Stimulated activated CD8-positive, alpha-beta memory T cell treated with anti-CD3 and anti-CD28 coated beads, Interleukin-7, amount 100 ng/mL, for 48 hours (primary cell): ENCODE results near the gene ZBTB44.
"Not testable (repeated sequence)": the region's sequence is repeated elsewhere in the genome, so short reads cannot be mapped to it uniquely, and the experiment has no call there.

Experiments used
- DNase-seq, 2 donors: peaks; one replicate each; pipeline ENCODE4 v3.0.0-alpha.2; 2020; ENCODE audit warnings: low read depth in 1 of 2; ENCODE audit errors: extremely low read depth in 1 of 2

The ZBTB44 gene

DNA sequence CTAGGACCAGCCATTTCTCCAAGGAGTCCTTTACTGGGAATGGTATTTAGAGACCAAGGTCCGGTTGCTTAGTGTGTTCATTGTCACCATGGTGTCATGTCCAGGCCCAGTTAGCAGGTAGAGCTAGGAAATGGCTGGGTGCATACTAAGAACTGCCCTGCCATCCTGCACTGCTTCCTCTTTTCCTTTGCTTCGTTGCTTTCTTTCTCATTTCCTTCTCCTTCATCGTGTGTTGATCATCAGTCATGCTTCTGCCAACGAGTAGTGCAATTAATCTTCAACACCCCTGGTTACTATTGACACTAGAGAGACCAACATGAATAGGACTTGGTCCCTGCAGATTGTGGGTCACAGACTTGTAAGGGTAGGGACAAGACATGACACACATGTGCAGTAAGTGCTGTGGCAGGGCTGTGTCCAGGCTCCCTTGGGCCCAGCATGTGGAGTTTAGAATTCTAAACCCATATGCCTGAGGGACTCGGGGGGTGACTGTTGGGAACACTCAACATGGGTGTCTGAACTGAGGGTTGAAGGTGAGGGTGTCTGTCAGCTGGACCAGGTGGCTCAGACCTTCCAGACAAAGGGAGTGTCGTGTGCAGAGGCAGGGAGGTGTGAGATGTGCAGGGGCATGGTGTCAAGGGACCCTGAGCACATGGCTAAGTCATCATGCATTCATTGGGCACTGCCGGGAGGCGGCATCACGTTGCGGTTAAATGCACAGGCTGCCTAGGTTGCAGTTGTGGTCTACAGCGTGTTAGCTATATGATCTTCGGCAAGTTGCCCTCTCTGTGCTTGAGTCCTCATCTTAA is 112.5 kb downstream of the ZBTB44 start:
- DNase-seq, result no peak

DNA sequence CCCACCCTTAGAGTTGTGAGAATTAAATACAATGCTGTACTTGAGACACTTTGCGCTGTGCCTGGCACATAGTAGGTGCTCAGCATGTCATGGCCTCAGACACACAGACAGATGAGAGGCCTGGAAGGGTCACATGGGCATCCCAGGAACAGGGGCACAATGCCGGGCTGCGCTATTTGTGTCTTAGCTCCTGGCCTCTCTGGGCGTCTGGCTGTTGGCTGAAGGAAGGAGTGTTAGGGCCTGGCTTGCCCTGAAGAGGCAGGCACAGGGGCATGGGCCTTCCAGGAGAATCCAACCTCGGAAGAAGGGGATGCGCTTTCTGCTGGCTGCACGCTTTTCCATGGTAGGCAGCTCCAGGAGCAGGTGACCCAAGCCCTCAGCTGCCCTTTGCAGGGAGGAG is 113.7 kb downstream of the ZBTB44 start:
- DNase-seq, result no peak

DNA sequence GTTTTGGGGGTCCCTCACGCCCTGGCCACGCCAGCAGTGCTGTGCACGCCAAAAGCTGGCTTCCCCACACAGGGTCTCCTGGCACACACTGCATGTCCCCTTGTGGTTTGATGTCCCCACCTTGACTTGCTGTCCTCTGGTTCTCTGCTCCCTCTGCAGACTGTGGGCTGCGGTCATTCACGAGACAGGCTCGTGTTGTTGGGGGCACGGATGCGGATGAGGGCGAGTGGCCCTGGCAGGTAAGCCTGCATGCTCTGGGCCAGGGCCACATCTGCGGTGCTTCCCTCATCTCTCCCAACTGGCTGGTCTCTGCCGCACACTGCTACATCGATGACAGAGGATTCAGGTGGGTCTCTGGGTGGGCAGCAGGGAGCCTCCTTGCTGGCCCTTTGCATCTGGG is 114.9 kb downstream of the ZBTB44 start:
- DNase-seq, result no peak

DNA sequence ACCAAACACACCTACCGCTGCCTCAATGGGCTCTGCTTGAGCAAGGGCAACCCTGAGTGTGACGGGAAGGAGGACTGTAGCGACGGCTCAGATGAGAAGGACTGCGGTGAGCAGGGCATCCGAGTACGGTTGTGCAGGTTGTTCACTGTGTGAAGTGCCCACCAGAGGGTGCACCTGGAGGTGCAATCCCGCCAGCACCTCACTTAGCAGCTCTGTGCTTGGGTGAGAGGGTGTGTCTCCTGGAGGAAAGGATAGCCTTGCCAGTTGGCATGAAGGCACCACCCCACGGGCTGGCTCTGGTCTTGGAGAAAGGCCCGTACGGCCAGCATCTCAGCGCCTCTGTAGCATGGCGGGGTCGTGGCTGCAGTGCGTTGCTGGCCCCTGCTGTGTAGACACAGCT is 115.8 kb downstream of the ZBTB44 start:
- DNase-seq, result no peak

DNA sequence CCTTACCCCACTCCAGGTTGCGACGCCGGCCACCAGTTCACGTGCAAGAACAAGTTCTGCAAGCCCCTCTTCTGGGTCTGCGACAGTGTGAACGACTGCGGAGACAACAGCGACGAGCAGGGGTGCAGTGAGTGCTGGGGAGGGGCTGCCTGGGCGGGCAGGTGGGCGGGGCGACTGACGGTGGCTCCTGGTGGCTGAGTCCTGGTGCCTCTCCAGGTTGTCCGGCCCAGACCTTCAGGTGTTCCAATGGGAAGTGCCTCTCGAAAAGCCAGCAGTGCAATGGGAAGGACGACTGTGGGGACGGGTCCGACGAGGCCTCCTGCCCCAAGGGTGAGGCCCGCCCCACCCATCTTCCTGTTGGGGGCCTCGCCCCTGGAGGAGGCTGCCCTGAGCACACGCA is 116.4 kb downstream of the ZBTB44 start:
- no peak for DNase-seq

DNA sequence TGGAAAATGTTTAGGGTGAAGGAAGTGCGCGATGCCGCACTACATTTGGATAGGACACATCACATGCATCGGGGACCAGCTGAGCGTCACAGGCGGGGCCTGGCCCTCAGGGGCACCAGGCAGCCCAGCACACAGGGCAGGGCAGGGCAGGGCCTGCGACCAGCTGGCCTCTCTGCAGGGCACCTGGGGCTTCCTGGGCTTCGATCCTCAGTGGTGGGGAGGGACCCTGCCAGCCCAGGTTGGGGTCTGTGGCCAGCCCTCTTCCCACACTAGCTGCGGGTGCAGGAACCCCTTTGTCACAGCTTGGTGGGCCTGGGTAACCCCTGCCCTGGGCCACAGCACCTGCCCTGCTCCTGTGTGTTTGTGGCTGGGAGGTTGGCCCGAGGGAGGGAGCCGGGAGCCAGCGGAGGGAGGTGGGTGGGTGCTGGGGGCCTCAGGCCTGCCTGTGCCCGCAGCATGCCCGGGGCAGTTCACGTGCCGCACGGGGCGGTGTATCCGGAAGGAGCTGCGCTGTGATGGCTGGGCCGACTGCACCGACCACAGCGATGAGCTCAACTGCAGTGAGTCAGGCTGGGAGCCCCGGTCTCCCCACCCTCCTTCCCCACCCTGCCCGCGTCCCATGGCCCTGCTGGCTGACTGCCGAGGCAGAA is 117.2 kb downstream of the ZBTB44 start:
- DNase-seq, result no peak

DNA sequence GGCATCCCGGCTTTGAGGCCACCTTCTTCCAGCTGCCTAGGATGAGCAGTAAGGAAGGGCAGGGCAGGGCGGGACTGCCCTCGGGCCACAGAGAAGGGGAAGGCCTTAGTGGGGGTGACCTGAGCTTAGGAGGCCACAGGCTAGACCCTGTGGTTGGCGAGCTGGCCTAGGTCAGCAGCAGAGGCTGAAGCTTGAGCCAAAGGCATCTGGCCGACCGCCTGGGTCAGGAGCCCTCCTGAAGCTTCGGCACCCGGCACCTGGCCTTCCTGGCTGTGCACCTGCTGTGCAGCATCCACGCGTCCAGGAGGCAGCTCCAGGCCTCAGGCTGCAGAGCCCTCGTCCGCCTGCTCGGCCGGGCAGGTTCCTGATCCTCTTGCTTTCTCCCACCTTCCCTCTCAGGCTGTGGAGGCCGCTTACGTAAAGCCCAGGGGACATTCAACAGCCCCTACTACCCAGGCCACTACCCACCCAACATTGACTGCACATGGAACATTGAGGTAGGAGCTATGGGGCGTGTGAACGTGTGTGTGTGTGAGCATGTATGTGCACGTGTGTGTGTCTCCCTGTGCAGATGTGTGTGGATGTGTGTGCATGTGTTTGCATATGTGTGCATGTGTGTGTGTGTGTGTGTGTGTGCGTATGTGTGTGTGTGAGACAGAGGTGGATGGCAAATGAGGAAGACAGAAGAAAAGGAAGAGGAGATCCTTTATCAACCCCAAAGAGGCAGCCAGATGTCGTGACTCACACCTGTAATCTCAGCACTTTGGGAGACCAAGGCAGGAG is 120.3 kb downstream of the ZBTB44 start:
- DNase-seq, result no peak

DNA sequence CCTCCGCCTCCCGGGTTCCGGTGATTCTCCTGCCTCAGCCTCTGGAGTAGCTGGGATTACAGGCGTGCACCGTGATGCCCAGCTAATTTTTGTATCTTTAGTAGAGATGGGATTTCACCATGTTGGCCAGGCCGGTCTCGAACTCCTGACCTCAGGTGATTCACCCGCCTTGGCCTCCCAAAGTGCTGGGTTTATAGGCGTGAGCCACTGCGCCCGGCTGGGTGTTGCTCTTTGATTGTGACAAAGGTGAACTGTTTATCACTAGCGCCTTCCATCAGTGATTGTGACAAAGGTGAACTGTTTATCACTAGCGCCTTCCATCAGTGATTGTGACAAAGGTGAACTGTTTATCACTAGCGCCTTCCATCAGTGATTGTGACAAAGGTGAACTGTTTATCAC is 121.2 kb downstream of the ZBTB44 start:
- not testable (repeated sequence) for DNase-seq

DNA sequence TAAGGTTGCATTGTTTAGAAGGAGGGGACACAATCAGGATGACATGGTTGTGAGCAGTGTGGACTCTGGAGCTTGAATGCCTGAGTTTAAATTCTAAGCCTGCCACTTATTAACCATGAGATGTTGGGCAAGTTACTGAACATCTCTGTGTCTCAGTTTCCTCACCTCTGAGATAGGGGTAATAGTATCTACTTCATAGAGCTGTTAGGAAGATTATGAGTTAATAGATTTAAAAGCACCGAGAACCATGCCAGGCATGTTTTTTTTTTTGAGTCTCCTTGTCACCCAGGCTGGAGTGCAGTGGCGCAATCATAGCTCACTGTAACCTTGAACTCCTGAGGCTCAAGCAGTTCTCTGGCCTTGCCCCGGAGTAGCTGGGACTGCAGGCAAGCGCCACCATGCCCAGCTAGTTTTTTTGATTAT is 121.9 kb downstream of the ZBTB44 start:
- DNase-seq, result no peak

DNA sequence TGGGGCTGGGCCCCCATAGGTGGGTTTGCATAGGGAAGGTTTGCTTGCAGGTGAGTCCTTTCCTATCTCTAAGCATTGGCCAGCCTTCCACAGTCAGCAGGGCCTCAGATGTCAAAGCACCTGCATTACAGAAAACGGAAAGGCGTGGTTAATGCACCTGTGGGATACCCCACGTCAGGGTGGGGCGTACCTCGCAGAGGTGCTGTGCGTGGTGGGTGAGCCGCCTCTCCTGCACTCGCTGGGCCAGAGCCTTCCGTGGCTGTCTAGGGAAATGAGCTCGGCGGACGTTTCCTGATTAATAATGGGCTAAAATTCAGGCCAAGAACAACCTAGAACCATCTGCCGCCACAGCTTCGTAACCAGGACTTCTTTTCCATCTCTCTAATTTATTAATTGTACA is 122.8 kb downstream of the ZBTB44 start:
- DNase-seq, result no peak

DNA sequence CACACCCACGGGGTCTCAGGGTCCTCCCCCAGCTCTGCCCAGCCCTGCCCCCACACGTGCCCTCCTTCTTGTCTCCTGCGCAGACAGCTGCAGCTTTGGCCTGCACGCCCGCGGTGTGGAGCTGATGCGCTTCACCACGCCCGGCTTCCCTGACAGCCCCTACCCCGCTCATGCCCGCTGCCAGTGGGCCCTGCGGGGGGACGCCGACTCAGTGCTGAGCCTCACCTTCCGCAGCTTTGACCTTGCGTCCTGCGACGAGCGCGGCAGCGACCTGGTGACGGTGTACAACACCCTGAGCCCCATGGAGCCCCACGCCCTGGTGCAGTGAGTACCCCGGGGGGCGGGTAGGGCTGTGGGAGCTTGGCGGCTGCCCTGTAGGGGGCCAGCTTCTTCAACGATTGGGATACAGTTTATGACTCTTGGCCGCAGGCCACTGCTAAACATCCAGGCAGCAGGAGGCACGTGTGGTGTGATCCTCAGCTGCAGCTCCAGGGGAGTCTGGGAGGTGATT is 124.3 kb downstream of the ZBTB44 start:
- no peak for DNase-seq

DNA sequence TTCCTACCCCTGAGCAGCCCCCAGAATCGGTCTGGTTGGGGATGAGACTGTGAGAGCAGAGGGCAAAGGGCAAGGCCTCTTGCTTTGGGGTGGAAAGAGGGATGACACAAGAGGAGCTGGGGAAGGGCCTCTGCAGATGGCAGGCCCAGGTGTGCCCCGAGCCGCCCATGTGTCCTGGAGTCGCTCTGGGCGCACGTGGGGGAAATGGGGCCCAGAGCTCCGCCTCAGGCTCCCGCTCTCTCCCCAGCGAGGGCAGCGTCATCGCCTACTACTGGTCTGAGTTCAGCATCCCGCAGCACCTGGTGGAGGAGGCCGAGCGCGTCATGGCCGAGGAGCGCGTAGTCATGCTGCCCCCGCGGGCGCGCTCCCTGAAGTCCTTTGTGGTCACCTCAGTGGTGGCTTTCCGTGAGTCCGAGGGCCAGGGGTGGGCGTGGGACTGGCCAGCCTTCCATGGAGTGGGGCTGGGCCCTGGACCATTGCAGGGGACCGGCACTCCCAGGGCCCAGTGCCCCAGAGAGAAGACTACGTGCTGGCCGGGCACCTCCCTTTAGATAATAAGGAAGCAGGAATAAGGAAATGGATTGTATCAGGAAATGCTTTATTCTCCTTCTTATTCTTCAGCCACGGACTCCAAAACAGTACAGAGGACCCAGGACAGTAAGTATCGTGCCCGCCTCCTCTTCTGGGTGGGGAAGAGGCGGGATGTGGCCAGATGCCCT is 125.1 kb downstream of the ZBTB44 start:
- DNase-seq, result no peak

DNA sequence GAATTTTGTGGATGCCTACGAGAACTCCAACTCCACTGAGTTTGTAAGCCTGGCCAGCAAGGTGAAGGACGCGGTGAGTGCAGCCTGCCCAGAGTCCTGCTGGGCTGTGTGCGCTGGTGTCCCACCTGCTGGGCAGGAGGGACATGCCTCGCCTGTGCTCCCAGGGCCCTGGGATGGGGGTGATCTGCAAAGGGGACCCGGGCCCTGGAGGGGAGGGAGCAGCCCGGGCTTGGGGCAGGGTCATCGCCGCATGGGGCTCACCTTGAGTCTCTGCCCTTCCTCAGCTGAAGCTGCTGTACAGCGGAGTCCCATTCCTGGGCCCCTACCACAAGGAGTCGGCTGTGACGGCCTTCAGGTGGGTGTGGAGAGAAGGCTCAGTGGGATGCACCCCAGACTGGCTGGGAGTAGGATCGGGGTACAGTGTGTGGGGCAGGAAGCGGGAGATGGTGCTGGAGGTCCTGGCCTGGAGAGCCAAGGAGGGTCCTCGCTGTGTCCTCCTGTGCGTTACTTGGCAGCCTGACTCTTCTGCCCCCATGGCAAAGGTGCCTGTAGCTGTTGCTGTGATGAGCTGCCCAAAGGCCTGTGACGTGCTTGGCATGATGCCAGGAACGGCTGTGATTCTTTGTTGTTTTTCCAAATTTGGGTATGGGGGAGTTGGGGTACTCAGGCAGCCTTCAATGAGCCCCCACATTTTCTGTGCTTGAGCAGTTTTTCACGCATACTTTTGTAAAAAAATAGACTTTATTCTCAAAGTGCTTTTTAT is 126.0 kb downstream of the ZBTB44 start:
- no peak for DNase-seq

DNA sequence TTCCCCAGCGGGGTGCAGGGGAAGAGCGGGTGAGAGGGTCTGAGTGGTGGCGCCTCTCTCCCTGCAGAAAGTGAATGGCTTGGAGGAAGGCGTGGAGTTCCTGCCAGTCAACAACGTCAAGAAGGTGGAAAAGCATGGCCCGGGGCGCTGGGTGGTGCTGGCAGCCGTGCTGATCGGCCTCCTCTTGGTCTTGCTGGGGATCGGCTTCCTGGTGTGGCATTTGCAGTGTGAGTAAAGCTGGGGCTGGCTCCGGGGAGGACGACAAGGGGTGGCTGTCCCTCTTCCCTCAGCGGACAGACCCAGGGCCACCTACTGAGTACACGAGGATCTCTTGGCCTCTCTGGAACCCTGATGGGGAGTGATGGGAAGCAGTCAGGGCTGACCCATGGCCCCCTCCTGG is 126.7 kb downstream of the ZBTB44 start:
- DNase-seq, result no peak

DNA sequence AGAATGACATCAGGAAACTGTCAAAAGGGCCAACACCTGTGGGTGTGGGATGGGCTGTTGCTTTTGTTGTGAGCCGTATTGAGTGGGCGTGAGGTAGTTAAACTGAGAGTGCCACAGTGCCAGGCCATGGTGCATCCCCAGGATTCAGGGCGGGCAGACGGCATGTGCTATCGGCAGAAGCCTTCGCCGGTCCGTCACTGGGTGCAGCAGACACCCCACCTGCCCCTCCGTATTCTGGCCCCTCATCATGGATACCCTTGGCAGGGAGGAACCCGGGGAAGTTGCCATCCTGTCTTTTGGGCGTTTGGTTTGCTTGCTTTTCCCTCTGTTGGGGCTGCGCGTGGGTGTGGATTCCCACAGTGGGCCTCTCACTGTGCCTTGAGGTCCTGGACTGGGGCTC is 127.6 kb downstream of the ZBTB44 start:
- no peak for DNase-seq

DNA sequence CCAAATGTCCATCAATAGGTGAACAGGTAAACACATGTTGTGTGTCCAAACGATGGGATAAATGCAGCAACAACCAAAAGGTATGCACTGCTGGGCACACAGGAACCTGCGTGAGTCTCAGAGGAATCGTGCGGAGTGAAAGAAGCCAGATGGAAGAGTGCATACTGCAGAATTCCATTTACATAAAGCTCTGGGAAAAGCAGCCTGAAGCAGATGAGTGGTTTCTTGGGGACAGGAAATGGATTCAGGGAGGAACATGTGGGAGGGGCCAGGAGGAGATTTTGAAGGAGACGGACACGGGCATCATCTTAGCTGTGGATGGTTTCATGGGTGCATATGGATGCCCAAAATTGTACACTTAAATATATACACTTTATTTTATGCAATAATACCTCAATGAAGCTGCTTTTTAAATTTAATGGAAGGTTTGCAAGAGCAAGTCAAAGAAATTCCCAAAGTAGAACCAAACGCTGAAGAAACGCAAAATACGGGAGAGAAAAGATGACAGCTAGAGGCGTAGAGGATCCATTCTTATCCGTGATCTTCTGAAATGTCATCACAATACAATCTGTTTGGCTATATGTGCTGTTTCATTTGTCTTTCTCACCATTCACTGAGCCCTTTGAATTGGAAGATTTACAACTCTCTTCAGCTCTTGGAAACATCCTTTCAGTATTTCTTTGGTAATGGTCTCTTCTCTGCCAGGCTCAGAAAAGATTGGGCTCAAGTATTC is 130.7 kb downstream of the ZBTB44 start:
- no peak for DNase-seq

DNA sequence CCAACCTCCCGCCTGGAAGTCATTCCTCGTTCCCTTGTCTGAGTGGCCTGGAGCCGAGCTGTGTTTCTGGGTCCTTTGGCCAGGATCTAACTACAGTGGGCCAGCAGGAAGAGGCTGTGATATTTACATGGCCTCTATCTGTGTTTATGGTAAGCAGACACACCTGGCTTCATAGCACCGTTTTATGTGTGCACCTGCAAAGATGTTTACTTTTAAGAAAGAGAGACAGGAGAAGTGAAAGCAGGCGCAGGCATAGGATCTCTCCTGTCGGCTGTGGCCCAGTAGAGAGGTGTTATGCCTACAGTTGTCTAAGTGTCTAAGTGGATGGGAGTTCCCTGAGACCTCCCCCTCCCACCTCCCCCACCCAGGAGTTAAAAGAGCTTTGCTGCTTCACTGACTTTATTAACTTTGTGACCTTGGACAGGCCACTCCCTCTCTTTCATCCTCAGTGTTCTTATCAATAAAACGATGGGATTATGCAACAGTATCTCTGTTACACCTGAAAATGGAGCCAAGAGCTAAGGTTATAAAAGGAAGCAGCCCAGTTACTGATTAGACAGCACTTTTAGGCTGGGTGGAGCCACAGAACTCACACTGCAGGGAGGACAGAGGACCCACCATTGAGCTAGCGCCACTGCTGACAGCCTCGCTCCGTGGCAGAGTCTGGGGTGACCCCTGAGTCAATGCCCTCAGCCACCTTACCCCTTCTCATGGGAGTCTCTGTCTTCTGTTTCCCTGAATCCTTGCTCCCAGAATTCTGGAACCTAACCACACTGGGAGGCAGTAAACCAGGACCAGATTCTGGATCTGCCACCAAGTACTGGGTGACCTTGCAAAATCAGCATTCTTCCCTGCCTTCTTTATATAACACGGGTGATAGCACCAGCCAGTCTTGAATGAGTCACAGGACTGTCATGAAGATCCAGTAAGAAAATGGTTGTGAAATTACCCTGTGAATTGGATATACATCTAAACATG is 133.1 kb downstream of the ZBTB44 start:
- no peak for DNase-seq

DNA sequence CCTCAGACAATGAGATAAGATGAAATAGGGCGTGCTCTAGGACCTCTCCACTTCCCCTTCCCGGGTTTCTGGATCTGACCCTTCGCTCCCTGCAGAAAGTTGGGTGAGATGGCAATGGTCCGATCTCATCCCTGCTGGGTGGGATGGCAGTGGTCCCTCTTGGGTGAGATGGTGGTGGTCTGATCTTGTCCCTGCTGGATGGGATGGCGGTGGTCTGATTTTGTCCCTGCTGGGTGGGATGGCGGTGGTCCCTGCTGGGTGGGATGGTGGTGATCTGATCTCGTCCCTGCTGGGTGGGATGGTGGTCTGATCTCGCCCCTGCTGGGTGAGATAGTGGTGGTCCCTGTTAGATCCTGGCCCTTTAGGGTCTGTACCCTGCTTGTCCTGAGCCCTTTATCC is 133.8 kb downstream of the ZBTB44 start:
- no peak for DNase-seq
